Liver (tissue), 9 donors: ENCODE measurements around the gene DGKD. TPM values are rescaled to one million over a fixed set of nuclear protein-coding genes. Genes with fewer than 3 reads are reported as not detected.

Experiments
- DNase-seq: peaks from one replicate; pipeline ENCODE4 v3.0.0-alpha.2; 2017; ENCODE audit warnings: low spot score
- H3K27ac ChIP-seq, 2 donors: one replicate each; pipeline ENCODE4 v1.7.0; 2013; ENCODE audit warnings: inconsistent platforms in 2 of 2, low read length in 2 of 2, control low read depth in 1 of 2, low read depth in 1 of 2, mild to moderate bottlenecking in 1 of 2
- H3K27me3 ChIP-seq, 4 donors: one replicate each; pipeline versions ENCODE4 v1.6.1 to v1.7.0; 2013; ENCODE audit warnings: low read length in 3 of 4, inconsistent platforms in 1 of 4, mild to moderate bottlenecking in 1 of 4, moderate library complexity in 1 of 4; ENCODE audit not compliant: control insufficient read depth in 4 of 4, insufficient read depth in 4 of 4
- H3K36me3 ChIP-seq, 4 donors: one replicate each; pipeline versions ENCODE4 v1.6.1 to v1.7.0; 2013; ENCODE audit warnings: low read length in 3 of 4, mild to moderate bottlenecking in 3 of 4, low read depth in 1 of 4, moderate library complexity in 1 of 4; ENCODE audit not compliant: control insufficient read depth in 4 of 4, insufficient read depth in 3 of 4
- H3K4me1 ChIP-seq, 4 donors: one replicate each; pipeline versions ENCODE4 v1.6.1 to v1.7.0; 2013; ENCODE audit warnings: low read length in 3 of 4, mild to moderate bottlenecking in 3 of 4, moderate library complexity in 1 of 4; ENCODE audit not compliant: control insufficient read depth in 4 of 4, insufficient read depth in 4 of 4
- H3K4me3 ChIP-seq, 3 donors: one replicate each; pipeline versions ENCODE4 v1.6.1 to v1.7.0; 2013; ENCODE audit warnings: low read length in 3 of 3, control low read depth in 1 of 3, low read depth in 1 of 3, mild to moderate bottlenecking in 1 of 3
- H3K9ac ChIP-seq, 2 donors: one replicate each; pipeline ENCODE4 v1.7.0; 2013; ENCODE audit warnings: low read length in 2 of 2, mild to moderate bottlenecking in 2 of 2, moderate library complexity in 2 of 2, control low read depth in 1 of 2, low read depth in 1 of 2
- H3K9me3 ChIP-seq, 4 donors: one replicate each; pipeline versions ENCODE4 v1.6.1 to v1.7.0; 2013; ENCODE audit warnings: low read length in 3 of 4; ENCODE audit not compliant: control insufficient read depth in 4 of 4
- EGR1 ChIP-seq, 2 donors: IDR thresholded peaks; 2 replicates each; pipeline ENCODE4 v1.6.1; 2016 to 2018; ENCODE audit warnings: antibody characterized with exemption in 2 of 2, low read depth in 2 of 2
- FOXA1 ChIP-seq: IDR thresholded peaks from 2 replicates; pipeline ENCODE4 v1.6.1; 2016; ENCODE audit warnings: antibody characterized with exemption
- GABPA ChIP-seq, 2 donors: IDR thresholded peaks in 1 of 2; conservative IDR thresholded peaks in 1 of 2; 2 replicates each; pipeline ENCODE4 v1.6.1; 2016; ENCODE audit warnings: antibody characterized with exemption in 2 of 2, mild to moderate bottlenecking in 1 of 2, moderate library complexity in 1 of 2
- HNF4A ChIP-seq, 2 donors: conservative IDR thresholded peaks; 2 replicates each; pipeline ENCODE4 v1.6.1; 2016; ENCODE audit warnings: antibody characterized with exemption in 2 of 2, mild to moderate bottlenecking in 2 of 2
- HNF4G ChIP-seq: IDR thresholded peaks from 2 replicates; pipeline ENCODE4 v1.6.1; 2016; ENCODE audit warnings: antibody characterized with exemption
- JUND ChIP-seq, 2 donors: IDR thresholded peaks; 2 replicates each; pipeline ENCODE4 v1.6.1; 2016; ENCODE audit warnings: antibody characterized with exemption in 2 of 2
- NR2F2 ChIP-seq: IDR thresholded peaks from 2 replicates; pipeline ENCODE4 v1.6.1; 2016; ENCODE audit warnings: antibody characterized with exemption
- RAD21 ChIP-seq, 2 donors: IDR thresholded peaks; 2 replicates each; pipeline ENCODE4 v1.6.1; 2016; ENCODE audit warnings: antibody characterized with exemption in 2 of 2, mild to moderate bottlenecking in 2 of 2
- RXRA ChIP-seq, 2 donors: IDR thresholded peaks; 2 replicates each; pipeline ENCODE4 v1.6.1; 2017 to 2018; ENCODE audit warnings: antibody characterized with exemption in 2 of 2, mild to moderate bottlenecking in 1 of 2
- SP1 ChIP-seq: IDR thresholded peaks from 2 replicates; pipeline ENCODE4 v1.6.1; 2018; ENCODE audit warnings: antibody characterized with exemption, mild to moderate bottlenecking
- TAF1 ChIP-seq: conservative IDR thresholded peaks from 2 replicates; pipeline ENCODE4 v1.6.1; 2016; ENCODE audit warnings: antibody characterized with exemption, mild to moderate bottlenecking
- YY1 ChIP-seq: IDR thresholded peaks from 2 replicates; pipeline ENCODE4 v1.6.1; 2016; ENCODE audit warnings: antibody characterized with exemption, mild to moderate bottlenecking
- WGBS: extraction: QIAGEN DNeasy Blood & Tissue Kit; methylation state at CpG from one replicate; pipeline ENCODE4 v1.1.7; 2013; 5-methylcytosine and 5-hydroxymethylcytosine counted together
- polyA plus RNA-seq, 2 donors: library from polyadenylated mRNA; stranded (reverse) in 1 of 2; unstranded in 1 of 2; fragments of 200-250 nt in 1 of 2; fragments of >200 nt in 1 of 2; fragmentation: Nextera tagmentation in 1 of 2; extraction: Ambion mirVana in 1 of 2; gene quantifications; one replicate each; pipeline versions ENCODE4 v1.2.1 to v1.2.3, GENCODE V29; 2013 to 2015
- total RNA-seq, 2 donors: library from RNA; depleted of rRNA; stranded (reverse); fragments of >200 nt; gene quantifications; one replicate each; pipeline ENCODE4 v1.2.3, GENCODE V29; 2014
- TF ChIP-seq, protein P1 (sequence below): IDR thresholded peaks from 2 replicates; pipeline ENCODE4 v1.6.1; 2016; ENCODE audit warnings: antibody characterized with exemption, mild to moderate bottlenecking
- TF ChIP-seq, protein P2 (sequence below): IDR thresholded peaks from 2 replicates; pipeline ENCODE4 v1.6.1; 2016; ENCODE audit warnings: antibody characterized with exemption
- TF ChIP-seq, protein P3 (sequence below): IDR thresholded peaks from 2 replicates; pipeline ENCODE4 v1.6.1; 2016; ENCODE audit warnings: antibody characterized with exemption
- TF ChIP-seq, protein P4 (sequence below): IDR thresholded peaks from 2 replicates; pipeline ENCODE4 v1.6.1; 2016; ENCODE audit warnings: antibody characterized with exemption
- TF ChIP-seq, protein P5 (sequence below): fragments of 150-350 bp; IDR thresholded peaks from 2 replicates; pipeline ENCODE4 v1.5.1; 2017; ENCODE audit warnings: improper control_type of control experiment, low read depth, low read length; ENCODE audit not compliant: missing input control
- donor health status: healthy.
- donor health status: healthy.
- donor health status: healthy.
- donor health status: healthy.
- donor health status: healthy.

DGKD gene
- total and polyA plus RNA-seq, 4 donors, result 4.8 to 16.4 (median 8.2) TPM

DNA sequence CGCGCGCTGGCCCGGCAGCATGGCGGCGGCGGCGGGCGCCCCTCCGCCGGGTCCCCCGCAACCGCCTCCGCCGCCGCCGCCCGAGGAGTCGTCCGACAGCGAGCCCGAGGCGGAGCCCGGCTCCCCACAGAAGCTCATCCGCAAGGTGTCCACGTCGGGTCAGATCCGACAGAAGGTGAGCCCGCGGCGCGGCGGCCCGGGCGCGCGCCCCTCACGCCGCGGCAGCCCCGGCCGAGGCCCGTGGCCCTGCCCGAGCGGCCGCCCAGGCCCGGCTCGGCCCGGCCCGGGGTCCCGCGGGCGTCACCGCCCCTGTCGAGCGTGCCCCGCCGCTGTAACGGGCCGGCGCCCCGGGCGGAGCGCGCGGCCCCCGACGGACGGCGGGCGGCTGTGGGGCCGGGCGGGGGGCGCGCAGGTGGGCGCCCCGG, 218 bp downstream of the DGKD start:
- under 1% methylated on average over 77 of the region's 77 CpGs for WGBS
- Histone ChIP-seq H3K9ac (no peak overlapping the region), H3K9me3 (no peaks in the 10 kb centered on the region), H3K27ac (no peak overlapping the region), H3K36me3 (no peaks in the 10 kb centered on the region), H3K4me1 (peaks cover 10 to 54% (median 28%) of the 10 kb centered on the region in 4 donors), H3K27me3 (no peaks in the 10 kb centered on the region), H3K4me3 (peak overlapping the region; percentile 29 to 90 (median 31))
- TF ChIP-seq, protein P1, sequence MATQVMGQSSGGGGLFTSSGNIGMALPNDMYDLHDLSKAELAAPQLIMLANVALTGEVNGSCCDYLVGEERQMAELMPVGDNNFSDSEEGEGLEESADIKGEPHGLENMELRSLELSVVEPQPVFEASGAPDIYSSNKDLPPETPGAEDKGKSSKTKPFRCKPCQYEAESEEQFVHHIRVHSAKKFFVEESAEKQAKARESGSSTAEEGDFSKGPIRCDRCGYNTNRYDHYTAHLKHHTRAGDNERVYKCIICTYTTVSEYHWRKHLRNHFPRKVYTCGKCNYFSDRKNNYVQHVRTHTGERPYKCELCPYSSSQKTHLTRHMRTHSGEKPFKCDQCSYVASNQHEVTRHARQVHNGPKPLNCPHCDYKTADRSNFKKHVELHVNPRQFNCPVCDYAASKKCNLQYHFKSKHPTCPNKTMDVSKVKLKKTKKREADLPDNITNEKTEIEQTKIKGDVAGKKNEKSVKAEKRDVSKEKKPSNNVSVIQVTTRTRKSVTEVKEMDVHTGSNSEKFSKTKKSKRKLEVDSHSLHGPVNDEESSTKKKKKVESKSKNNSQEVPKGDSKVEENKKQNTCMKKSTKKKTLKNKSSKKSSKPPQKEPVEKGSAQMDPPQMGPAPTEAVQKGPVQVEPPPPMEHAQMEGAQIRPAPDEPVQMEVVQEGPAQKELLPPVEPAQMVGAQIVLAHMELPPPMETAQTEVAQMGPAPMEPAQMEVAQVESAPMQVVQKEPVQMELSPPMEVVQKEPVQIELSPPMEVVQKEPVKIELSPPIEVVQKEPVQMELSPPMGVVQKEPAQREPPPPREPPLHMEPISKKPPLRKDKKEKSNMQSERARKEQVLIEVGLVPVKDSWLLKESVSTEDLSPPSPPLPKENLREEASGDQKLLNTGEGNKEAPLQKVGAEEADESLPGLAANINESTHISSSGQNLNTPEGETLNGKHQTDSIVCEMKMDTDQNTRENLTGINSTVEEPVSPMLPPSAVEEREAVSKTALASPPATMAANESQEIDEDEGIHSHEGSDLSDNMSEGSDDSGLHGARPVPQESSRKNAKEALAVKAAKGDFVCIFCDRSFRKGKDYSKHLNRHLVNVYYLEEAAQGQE, result no peak
- TF ChIP-seq, protein P2, sequence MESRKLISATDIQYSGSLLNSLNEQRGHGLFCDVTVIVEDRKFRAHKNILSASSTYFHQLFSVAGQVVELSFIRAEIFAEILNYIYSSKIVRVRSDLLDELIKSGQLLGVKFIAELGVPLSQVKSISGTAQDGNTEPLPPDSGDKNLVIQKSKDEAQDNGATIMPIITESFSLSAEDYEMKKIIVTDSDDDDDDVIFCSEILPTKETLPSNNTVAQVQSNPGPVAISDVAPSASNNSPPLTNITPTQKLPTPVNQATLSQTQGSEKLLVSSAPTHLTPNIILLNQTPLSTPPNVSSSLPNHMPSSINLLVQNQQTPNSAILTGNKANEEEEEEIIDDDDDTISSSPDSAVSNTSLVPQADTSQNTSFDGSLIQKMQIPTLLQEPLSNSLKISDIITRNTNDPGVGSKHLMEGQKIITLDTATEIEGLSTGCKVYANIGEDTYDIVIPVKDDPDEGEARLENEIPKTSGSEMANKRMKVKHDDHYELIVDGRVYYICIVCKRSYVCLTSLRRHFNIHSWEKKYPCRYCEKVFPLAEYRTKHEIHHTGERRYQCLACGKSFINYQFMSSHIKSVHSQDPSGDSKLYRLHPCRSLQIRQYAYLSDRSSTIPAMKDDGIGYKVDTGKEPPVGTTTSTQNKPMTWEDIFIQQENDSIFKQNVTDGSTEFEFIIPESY, result no peak
- no peak for TF ChIP-seq SP1
- TF ChIP-seq, protein P3, sequence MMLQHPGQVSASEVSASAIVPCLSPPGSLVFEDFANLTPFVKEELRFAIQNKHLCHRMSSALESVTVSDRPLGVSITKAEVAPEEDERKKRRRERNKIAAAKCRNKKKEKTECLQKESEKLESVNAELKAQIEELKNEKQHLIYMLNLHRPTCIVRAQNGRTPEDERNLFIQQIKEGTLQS, result no peak
- TF ChIP-seq JUND (IDR thresholded peaks at IDR 0.05), result no peak
- no peak for TF ChIP-seq RAD21 (IDR thresholded peaks at IDR 0.05)
- DNase-seq, result no peak

DNA sequence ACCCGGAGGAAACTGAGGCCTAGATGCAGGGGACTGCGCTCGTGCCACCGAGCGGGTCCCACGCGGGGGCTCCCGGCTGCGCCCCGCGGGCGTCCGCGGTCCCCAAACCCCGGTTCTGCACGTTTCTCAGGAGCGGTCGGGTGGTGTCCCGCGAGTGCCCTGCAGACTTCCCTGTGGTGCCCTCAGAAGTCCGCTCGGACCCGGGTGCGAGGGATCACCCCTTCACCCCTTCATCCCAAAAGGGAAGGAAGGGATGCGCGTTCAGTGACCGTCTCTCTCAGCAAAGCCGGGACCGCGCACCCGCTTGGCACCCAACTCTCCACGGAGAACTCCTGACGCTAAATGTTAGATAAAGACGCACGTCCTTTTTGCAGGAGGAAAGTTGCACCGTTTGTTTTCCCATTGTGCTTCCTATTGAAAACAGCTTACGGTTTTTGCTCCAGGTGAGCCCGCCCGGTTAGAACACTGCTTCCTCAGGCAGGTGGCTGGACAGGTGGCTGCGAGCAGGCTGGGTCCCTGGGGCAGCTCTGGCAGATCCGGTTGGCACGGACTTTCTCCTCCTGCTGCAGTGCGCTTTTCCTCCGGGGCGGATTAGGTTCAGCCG, 779 bp downstream of the DGKD start:
- Histone ChIP-seq H3K9ac (peak overlapping the region in 1 of 2 donors; percentile 47), H3K36me3 (no peaks in the 10 kb centered on the region), H3K27ac (no peak overlapping the region), H3K4me1 (peaks cover 10 to 49% (median 24%) of the 10 kb centered on the region in 4 donors), H3K4me3 (peak overlapping the region; percentile 62 to 90 (median 71)), H3K27me3 (no peaks in the 10 kb centered on the region), H3K9me3 (no peaks in the 10 kb centered on the region)
- DNase-seq, result no peak
- 3% methylated on average over 46 of the region's 46 CpGs for WGBS
- TF ChIP-seq GABPA (IDR thresholded peaks at IDR 0.05 in 1 of 2, conservative IDR thresholded peaks at IDR 0.05 in 1 of 2) (no peak), RAD21 (IDR thresholded peaks at IDR 0.05) (no peak), JUND (IDR thresholded peaks at IDR 0.05) (no peak), EGR1 (IDR thresholded peaks at IDR 0.05; ENCODE audit: low read depth in 2 of 2) (no peak), SP1 (no peak), HNF4A (conservative IDR thresholded peaks at IDR 0.05) (no peak), RXRA (IDR thresholded peaks at IDR 0.05) (no peak), TAF1 (no peak), FOXA1 (no peak), HNF4G (no peak), NR2F2 (no peak), YY1 (no peak)
- TF ChIP-seq, protein P4, sequence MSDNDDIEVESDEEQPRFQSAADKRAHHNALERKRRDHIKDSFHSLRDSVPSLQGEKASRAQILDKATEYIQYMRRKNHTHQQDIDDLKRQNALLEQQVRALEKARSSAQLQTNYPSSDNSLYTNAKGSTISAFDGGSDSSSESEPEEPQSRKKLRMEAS, result no peak
- TF ChIP-seq, protein P2, result no peak
- TF ChIP-seq, protein P5, sequence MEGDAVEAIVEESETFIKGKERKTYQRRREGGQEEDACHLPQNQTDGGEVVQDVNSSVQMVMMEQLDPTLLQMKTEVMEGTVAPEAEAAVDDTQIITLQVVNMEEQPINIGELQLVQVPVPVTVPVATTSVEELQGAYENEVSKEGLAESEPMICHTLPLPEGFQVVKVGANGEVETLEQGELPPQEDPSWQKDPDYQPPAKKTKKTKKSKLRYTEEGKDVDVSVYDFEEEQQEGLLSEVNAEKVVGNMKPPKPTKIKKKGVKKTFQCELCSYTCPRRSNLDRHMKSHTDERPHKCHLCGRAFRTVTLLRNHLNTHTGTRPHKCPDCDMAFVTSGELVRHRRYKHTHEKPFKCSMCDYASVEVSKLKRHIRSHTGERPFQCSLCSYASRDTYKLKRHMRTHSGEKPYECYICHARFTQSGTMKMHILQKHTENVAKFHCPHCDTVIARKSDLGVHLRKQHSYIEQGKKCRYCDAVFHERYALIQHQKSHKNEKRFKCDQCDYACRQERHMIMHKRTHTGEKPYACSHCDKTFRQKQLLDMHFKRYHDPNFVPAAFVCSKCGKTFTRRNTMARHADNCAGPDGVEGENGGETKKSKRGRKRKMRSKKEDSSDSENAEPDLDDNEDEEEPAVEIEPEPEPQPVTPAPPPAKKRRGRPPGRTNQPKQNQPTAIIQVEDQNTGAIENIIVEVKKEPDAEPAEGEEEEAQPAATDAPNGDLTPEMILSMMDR, result no peak
- TF ChIP-seq, protein P3, result no peak
- TF ChIP-seq, protein P1, result no peak
